Stomach (tissue), 9 donors: ENCODE measurements around the gene SLC12A7. TPM values are rescaled to one million over a fixed set of nuclear protein-coding genes. Genes with fewer than 3 reads are reported as not detected.

Experiments
- DNase-seq, 2 donors: peaks; one replicate each; pipeline versions ENCODE4 v3.0.0 to v3.0.0-alpha.2; 2013 to 2019
- H3K27ac ChIP-seq, 5 donors: fragments of 200-600 bp in 4 of 5; sonication (generic) in 4 of 5; one replicate each; pipeline ENCODE4 v1.5.1; 2013 to 2019; ENCODE audit warnings: mild to moderate bottlenecking in 1 of 5, moderate library complexity in 1 of 5
- H3K27me3 ChIP-seq, 3 donors: fragments of 200-600 bp; sonication (generic); one replicate each; pipeline ENCODE4 v1.5.1; 2017 to 2019; ENCODE audit warnings: mixed run types in 1 of 3
- H3K36me3 ChIP-seq, 4 donors: fragments of 200-600 bp; sonication (generic); 1 replicate in 3 of 4; 2 replicates in 1 of 4; pipeline ENCODE4 v1.5.1; 2016 to 2019
- H3K4me1 ChIP-seq, 4 donors: fragments of 200-600 bp; sonication (generic); one replicate each; pipeline ENCODE4 v1.5.1; 2016 to 2019
- H3K4me3 ChIP-seq, 4 donors: fragments of 200-600 bp; sonication (generic) in 3 of 4; one replicate each; pipeline ENCODE4 v1.5.1; 2016 to 2019; ENCODE audit warnings: mild to moderate bottlenecking in 1 of 4
- H3K9me3 ChIP-seq, 4 donors: fragments of 200-600 bp; sonication (generic); one replicate each; pipeline ENCODE4 v1.5.1; 2016 to 2019
- EP300 ChIP-seq: sonication (generic); formaldehyde crosslinking; IDR thresholded peaks from one replicate; pipeline ENCODE4 v1.6.1; 2017; ENCODE audit warnings: antibody characterized with exemption
- POLR2A ChIP-seq, 4 donors: fragments of 450-650 bp; IDR thresholded peaks; one replicate each; pipeline ENCODE4 v1.6.1; 2016; ENCODE audit warnings: antibody characterized with exemption in 4 of 4, control low read depth in 2 of 4, mild to moderate bottlenecking in 1 of 4, moderate library complexity in 1 of 4
- POLR2AphosphoS5 ChIP-seq, 3 donors: sonication (generic); formaldehyde crosslinking; IDR thresholded peaks; one replicate each; pipeline ENCODE4 v1.6.1; 2016; ENCODE audit warnings: antibody characterized with exemption in 3 of 3
- WGBS, 5 donors: extraction: QIAGEN DNeasy Blood & Tissue Kit in 3 of 5; methylation state at CpG; one replicate each; pipeline versions ENCODE4 v1.1.5 to v1.1.7; 2013 to 2018; 5-methylcytosine and 5-hydroxymethylcytosine counted together
- intact Hi-C: fragments of 100-400 bp; cut with DNase I; formaldehyde crosslinking; loops from one replicate; pipeline ENCODE4 v1.15.1; 2023; ENCODE audit warnings: low total_unique reads
- polyA plus RNA-seq, 3 donors: library from polyadenylated mRNA; stranded (reverse); fragments of 200-250 nt; gene quantifications; one replicate each; pipeline ENCODE4 v1.2.3, GENCODE V29; 2013
- total RNA-seq, 5 donors: library from RNA; depleted of rRNA; stranded (reverse); fragments of >200 nt; gene quantifications; one replicate each; pipeline versions ENCODE4 v1.1.0 to v1.2.3, GENCODE V29; 2014 to 2016
- TF ChIP-seq, protein P1 (sequence below), 7 experiments: fragments of 450-650 bp in 4 of 7; fragments of 200-600 bp in 3 of 7; sonication (generic) in 3 of 7; IDR thresholded peaks; one replicate each; pipeline ENCODE4 v1.5.1; 2016 to 2019; ENCODE audit warnings: antibody characterized with exemption in 7 of 7, control low read depth in 2 of 7, mild to moderate bottlenecking in 1 of 7
- donor health status: healthy with polysubstance abuse.
- donor health status: Bipolar disorder and iron deficiency.
- donor health status: healthy.

SLC12A7 gene
- total and polyA plus RNA-seq, 8 donors, result 4.7 to 346 (median 37.7) TPM

DNA sequence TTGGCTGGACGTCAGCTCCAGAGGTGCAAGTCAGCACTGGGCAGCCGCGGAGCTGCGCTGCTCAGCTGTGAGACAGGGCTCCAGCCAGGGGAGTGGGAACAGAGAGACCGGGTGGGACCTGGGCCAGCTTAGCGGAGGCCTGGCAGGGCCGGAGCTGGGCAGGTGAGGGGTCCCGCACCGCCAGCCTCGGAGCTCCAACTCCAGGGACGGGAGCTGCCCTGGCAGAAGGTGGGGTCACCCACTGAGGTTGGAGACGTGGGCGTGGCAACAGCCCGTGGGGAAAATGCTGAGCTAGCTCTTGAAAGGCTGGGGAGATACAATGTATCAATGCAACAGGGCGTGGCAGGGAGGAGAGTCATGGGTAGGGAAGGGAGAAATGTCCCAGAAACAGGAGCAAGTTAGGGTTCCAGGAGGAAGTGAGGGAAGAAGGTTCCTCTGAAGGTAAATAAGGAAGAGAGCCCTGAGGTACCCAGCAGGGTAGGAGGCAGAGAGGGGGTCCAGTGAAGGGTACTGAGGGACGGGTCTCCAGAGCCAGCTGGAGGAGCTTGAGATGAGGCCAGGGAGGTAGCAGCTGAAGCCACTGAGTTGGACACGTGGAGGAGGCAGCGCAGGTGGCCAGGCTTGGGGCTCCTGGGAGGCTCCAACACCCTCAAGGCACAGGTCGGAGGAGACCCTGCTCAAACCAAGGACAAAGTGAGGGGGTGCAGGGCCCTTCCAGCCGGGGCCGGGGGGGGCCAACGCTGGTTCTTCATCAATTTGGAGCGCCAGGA, 104.0 kb downstream of the SLC12A7 start:
- intact Hi-C loops, result no loop called here
- Histone ChIP-seq H3K4me1 (peaks cover 30 to 63% (median 61%) of the 10 kb centered on the region in 4 donors), H3K27me3 (peaks cover 0 to 90% (median 41%) of the 10 kb centered on the region in 3 donors), H3K36me3 (no peaks in the 10 kb centered on the region), H3K27ac (no peak overlapping the region), H3K4me3 (peak overlapping the region in 1 of 4 donors; percentile 47), H3K9me3 (no peaks in the 10 kb centered on the region)
- no peak for TF ChIP-seq POLR2A (IDR thresholded peaks at IDR 0.05)
- no peak for TF ChIP-seq EP300
- TF ChIP-seq POLR2AphosphoS5 (IDR thresholded peaks at IDR 0.05), result no peak
- TF ChIP-seq, protein P1, sequence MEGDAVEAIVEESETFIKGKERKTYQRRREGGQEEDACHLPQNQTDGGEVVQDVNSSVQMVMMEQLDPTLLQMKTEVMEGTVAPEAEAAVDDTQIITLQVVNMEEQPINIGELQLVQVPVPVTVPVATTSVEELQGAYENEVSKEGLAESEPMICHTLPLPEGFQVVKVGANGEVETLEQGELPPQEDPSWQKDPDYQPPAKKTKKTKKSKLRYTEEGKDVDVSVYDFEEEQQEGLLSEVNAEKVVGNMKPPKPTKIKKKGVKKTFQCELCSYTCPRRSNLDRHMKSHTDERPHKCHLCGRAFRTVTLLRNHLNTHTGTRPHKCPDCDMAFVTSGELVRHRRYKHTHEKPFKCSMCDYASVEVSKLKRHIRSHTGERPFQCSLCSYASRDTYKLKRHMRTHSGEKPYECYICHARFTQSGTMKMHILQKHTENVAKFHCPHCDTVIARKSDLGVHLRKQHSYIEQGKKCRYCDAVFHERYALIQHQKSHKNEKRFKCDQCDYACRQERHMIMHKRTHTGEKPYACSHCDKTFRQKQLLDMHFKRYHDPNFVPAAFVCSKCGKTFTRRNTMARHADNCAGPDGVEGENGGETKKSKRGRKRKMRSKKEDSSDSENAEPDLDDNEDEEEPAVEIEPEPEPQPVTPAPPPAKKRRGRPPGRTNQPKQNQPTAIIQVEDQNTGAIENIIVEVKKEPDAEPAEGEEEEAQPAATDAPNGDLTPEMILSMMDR (IDR thresholded peaks at IDR 0.05), result no peak
- peak in 1 of 2 donors; percentile 22 for DNase-seq
- 47 to 61% (median 55%) methylated on average over 19 to 23 of the region's 23 CpGs for WGBS, 5 donors

- TF ChIP-seq POLR2AphosphoS5 (IDR thresholded peaks at IDR 0.05) (no peak), EP300 (no peak), POLR2A (IDR thresholded peaks at IDR 0.05) (no peak)
- TF ChIP-seq, protein P1 (IDR thresholded peaks at IDR 0.05), result no peak
- WGBS, 5 donors, result 82 to 89% (median 83%) methylated on average over 10 to 17 of the region's 17 CpGs
- intact Hi-C loops, result no loop called here
- Histone ChIP-seq H3K4me3 (no peak overlapping the region), H3K4me1 (peaks cover 30 to 63% (median 61%) of the 10 kb centered on the region in 4 donors), H3K27ac (no peak overlapping the region), H3K27me3 (peaks cover 0 to 84% (median 41%) of the 10 kb centered on the region in 3 donors), H3K9me3 (no peaks in the 10 kb centered on the region), H3K36me3 (no peaks in the 10 kb centered on the region)
- peak in 1 of 2 donors; percentile 5 for DNase-seq
These were observed 104.6 kb downstream of the SLC12A7 start for GRCh38 chr5:1007221-1007680.

- peak in 1 of 2 donors; percentile 16 for DNase-seq
- H3K4me1 ChIP-seq, result peaks cover 30 to 63% (median 61%) of the 10 kb centered on the region in 4 donors
- intact Hi-C loops, result no loop called here
These were observed 105.2 kb downstream of the SLC12A7 start for GRCh38 chr5:1006656-1007071.

DNA sequence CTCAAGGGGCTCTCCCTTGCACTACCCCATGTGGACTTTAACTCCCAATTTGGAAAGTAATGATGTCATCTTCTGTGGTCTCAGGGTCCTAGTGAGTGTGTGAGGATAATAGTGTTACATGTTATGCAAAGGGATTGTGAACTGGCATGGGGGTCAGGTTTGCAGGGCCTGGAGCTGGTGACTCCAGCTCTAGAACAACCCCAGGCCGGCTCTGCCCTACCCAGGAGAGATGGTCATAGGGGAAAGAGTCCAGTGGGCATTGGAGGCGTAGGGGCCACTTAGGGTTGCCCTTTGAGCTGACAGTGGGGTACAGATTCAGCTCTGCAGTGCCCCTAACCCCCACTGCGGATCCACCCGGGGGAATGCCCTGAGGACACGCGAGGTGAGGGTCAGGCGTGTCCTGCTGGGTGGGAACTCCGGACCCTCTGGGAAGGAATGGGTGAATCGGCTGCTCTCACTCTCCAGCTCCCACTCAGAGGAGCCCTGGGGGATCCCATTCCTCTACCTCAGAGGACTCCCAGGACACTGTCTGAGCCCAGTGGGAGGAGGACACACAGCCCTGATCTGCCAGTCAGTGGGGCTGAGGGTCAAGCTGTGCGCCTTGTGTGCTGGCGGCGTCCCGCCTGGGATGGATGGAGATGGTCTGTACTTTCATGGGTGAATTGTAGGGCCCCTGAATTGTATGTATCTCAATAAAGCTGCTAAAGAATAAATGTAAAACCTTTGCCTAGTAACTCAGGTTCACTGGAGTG, 105.8 kb downstream of the SLC12A7 start:
- H3K4me3 ChIP-seq, result no peak overlapping the region
- no peaks in the 10 kb centered on the region for H3K36me3 ChIP-seq
- peaks cover 0 to 72% (median 41%) of the 10 kb centered on the region in 3 donors for H3K27me3 ChIP-seq
- 93 to 97% (median 96%) methylated on average over 6 to 13 of the region's 13 CpGs for WGBS, 5 donors
- no peak overlapping the region for H3K27ac ChIP-seq
- no peaks in the 10 kb centered on the region for H3K9me3 ChIP-seq
- intact Hi-C loops, result no loop called here
- DNase-seq, result no peak
- peaks cover 30 to 63% (median 59%) of the 10 kb centered on the region in 4 donors for H3K4me1 ChIP-seq
- TF ChIP-seq EP300 (no peak), POLR2A (IDR thresholded peaks at IDR 0.05) (no peak), POLR2AphosphoS5 (IDR thresholded peaks at IDR 0.05) (no peak)
- TF ChIP-seq, protein P1 (IDR thresholded peaks at IDR 0.05), result no peak

More at GRCh38 chr5:1006656-1007071, 105.2 kb downstream of the SLC12A7 start:
- H3K27me3 ChIP-seq, result peaks cover 0 to 78% (median 41%) of the 10 kb centered on the region in 3 donors
- no peak overlapping the region for H3K4me3 ChIP-seq
- H3K9me3 ChIP-seq, result no peaks in the 10 kb centered on the region
- TF ChIP-seq POLR2AphosphoS5 (IDR thresholded peaks at IDR 0.05), result no peak
- TF ChIP-seq, protein P1 (IDR thresholded peaks at IDR 0.05), result no peak
- no peak for TF ChIP-seq EP300
- no peak for TF ChIP-seq POLR2A (IDR thresholded peaks at IDR 0.05)
- 84 to 98% (median 92%) methylated on average over 4 to 5 of the region's 5 CpGs for WGBS, 5 donors
- H3K36me3 ChIP-seq, result no peaks in the 10 kb centered on the region
- H3K27ac ChIP-seq, result no peak overlapping the region
